Stimulated activated CD4-positive, alpha-beta T cell treated with anti-CD3 and anti-CD28 coated beads, Interleukin-15, amount 100 ng/mL, for 1 hour (primary cell): ENCODE results near the gene EGFL6.

Source experiments
- DNase-seq, 2 donors: peaks; one replicate each; pipeline ENCODE4 v3.0.0-alpha.2; 2020; ENCODE audit warnings: low read depth in 1 of 2, low spot score in 1 of 2

EGFL6 gene, protein sequence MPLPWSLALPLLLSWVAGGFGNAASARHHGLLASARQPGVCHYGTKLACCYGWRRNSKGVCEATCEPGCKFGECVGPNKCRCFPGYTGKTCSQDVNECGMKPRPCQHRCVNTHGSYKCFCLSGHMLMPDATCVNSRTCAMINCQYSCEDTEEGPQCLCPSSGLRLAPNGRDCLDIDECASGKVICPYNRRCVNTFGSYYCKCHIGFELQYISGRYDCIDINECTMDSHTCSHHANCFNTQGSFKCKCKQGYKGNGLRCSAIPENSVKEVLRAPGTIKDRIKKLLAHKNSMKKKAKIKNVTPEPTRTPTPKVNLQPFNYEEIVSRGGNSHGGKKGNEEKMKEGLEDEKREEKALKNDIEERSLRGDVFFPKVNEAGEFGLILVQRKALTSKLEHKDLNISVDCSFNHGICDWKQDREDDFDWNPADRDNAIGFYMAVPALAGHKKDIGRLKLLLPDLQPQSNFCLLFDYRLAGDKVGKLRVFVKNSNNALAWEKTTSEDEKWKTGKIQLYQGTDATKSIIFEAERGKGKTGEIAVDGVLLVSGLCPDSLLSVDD

DNA sequence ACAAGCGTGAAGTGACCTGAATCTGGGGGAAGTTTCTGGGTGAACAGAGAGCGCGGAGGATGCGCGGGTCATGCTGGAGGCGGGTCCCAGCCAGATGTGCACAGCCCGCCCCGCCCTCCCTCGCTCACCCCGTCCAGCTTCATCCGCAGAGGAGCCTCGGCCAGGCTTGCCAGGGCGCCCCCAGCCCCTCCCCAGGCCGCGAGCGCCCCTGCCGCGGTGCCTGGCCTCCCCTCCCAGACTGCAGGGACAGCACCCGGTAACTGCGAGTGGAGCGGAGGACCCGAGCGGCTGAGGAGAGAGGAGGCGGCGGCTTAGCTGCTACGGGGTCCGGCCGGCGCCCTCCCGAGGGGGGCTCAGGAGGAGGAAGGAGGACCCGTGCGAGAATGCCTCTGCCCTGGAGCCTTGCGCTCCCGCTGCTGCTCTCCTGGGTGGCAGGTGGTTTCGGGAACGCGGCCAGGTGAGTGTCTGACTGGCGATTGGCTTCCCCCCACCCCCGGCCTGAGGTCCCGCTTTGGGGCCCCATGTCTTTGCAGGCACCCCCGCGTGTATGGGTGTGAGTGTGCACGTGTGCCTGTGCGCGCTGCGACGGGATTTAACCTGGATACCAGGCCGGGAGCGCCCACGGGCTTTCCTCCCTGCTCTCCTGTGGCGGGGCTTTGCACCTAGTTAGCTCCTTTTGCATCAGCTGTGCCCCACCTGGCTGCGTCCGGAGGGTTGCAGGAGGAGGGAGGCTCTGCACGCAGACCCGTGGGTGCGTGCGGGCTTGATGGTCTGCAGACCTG, at the start of gene EGFL6:
TSS of gene EGFL6 (plus strand) at position 123 of the 782 bp plus-strand sequence. CDS start at position 384, 261 bp downstream.
- DNase-seq, result no peak

DNA sequence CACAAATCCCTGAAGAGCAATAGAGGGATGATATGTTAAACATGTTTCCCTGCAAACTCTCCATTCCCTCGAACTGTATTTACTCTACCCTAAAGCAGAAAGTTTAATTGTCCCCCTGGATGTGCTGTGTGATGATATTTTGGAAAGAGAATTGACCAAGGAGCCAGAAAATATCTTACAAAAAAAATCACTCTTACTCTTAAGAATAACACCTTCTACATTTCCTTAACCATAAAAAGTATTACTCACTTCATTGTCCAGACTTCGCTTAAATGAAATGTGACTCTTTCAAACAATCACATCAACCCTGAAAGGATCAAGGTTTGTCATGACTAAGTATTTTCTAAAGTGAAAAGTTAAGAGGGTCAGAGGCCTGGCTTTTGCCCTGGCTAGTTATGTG, 49.0 kb upstream of the EGFL6 start:
- no peak for DNase-seq

DNA sequence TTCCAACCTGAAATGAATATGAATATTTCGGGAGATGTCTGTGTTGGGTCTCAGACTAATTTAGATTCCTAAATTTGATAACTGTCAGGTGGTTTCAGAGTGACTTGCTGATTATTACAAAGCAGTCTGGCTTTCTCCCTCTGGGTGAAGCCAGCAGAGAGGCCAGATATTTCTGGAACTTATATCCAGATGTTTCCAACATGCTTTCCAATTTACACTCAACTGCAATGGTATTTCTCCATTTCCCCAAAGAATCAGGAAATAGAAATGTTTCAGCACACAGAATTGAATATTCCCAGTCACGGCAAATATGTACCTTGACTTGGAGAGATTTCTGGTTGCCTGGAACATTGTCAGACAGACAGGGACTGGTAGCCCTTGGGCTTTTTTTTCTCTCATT, 48.5 kb upstream of the EGFL6 start:
- DNase-seq, result no peak

DNA sequence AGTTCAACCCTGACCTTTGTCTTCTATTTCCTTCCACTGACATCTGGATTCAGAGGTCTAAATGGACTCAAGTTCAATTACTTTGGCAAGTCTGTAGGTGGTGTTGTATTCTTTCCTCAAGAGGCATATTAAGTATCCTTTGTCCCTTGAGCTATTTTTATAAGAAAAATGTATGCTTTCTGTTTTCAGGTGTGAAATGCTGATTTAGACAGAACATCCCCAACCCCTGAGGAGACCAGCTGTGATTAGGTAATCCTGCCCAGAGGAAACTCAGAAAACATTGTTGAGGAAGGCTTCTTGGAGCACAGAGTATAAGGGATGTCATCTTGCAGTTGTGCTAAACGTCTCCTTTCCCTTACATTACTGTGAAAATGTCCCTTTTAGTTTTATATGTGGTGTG, 46.6 kb upstream of the EGFL6 start:
- DNase-seq, result no peak

DNA sequence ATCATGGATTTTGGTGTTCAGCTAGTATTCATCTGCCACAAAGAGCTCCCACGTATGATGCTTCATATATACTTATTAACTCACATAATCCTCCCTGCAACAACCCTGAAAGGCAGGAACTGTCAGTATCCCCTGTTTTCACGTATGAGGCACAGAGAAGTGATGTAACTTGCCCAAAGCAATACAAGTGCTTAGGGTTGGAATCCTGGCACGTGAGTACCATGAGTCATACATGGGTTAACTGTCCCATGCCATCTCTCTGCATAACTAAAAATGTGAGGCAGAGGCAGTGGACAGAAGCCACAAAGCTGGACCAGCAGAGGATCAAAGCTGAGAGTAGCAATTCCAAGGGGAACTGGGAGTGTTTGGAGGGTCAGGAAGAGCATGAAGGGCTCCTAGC, 35.7 kb upstream of the EGFL6 start:
- DNase-seq, result no peak

DNA sequence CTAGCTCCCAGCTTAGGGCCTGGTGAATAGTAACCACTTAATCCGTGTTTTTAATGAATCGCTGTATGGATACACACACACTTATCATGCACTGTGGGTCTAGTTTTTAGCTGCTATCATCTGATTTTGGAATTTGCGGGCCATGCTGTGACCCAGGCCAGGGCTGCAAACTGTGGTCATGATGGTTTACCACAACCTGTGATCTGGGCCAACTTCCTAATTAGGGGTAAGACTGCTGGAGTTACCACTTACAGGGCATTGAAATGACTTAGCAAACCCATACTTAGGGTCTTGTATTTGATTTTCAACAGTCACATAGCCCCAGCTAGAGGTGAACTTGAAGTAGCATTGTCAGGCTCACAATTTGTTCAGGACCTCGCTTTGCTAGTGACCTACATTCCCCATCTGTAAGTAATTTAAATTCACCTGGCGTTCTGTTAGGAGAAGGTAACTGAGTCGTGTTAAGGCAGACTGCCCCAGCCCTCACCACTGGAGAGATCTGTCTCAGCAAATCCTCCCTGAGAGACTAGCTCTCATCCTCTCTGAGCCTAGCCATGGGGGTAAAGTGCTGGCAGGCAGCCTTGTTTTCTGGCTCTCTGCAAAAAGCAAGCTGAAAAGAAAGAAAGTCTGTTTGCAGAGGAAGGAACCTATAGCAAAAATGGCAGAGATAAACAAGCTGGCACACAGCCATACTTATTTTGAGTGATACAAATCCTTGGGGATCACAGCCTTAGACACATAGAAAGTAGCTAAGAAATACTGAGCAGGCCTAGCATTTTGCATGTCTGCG, 33.8 kb upstream of the EGFL6 start:
- no peak for DNase-seq

DNA sequence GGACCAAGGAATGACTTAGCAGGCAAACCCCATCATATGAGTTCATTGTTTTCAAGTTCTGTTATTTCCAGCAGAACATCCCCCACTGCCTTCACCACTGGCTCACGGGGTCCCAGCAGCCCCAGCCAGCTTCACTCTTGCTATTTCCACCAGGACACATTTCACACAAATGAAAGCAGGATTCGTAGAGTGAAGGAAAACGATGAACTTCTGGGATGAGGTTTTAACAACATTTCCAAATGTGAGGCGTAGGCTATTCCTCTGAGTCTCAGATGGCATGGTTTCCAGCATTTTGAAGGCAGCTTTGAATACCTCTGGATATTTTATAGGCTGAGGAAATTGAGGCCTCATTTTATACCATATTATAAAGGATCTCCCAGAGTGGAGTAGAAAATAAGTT, 32.9 kb upstream of the EGFL6 start:
- DNase-seq, result no peak

DNA sequence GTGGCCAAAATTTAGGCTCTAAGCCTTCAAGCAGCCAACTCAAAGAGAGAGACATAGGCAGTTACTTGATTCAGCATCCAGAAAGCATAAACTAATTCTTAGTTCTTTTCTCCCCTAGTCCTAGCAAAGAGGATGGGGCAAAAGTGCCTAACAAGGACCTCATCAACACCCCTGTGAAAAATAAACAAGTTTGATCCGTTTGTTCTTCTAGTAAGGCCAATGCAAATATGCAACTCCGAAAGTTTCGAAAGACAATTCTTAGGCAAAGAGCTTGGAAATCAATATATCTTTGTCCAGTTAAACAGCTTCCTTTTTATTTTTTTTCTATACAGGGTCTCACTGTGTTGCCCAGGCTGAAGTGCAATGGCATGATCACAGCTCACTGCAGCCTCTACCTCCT, 31.0 kb upstream of the EGFL6 start:
- no peak for DNase-seq

DNA sequence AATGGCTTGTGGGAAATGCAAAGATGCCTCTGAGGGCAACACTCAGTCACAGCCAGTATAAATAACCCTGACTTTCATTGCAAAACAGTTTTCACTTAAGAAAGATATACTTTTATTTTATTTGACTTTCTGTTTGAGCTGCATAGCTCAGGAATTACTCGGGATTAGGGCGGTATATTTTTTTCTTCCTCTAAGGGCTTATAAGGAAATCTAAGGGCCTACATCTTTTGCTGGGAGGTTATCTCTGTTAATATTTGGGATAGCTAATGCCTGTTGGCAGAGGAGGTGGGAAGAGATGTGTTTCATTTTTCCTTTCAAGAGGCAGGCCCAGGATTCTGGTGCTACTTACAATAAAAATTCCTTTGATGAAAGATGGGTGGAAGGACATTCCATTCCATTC, 28.8 kb upstream of the EGFL6 start:
- DNase-seq, result no peak

DNA sequence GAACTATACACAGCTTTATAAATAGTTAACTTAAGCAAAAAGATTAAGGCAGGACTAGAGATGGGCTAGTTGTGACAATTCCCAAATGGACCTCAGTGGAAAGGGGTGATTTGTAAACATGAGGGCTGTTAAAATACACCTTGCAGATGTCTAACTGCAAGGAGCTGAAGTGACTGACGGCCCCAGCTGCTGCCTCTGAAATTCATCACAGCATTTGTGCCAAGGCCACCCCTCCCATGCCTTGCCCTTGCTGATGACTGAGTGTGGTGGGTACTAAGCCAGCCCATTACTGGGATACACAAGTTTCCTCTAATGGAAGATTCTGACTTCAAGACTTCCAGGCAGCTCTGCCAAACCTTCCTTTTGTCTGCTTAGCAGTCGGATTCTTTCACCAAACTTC, 23.7 kb upstream of the EGFL6 start:
- DNase-seq, result no peak

DNA sequence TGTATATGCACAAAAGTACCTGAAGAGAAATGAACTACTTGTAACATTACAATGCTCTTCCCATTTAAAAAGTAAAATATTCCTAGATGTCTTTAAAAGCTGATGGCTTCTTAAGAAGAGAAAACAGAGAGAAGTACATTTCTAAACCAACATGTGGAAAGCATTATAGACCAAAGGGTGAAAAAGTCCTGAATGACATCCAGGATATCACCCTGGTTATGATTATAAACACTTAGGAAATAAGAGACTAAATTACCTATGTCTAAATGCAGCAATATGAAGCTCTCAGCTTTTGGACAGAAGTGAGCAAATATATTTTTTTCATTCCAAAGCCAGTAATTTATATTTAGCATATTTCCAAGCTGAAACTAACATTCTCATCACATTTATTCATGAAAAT, 21.7 kb upstream of the EGFL6 start:
- DNase-seq, result no peak

DNA sequence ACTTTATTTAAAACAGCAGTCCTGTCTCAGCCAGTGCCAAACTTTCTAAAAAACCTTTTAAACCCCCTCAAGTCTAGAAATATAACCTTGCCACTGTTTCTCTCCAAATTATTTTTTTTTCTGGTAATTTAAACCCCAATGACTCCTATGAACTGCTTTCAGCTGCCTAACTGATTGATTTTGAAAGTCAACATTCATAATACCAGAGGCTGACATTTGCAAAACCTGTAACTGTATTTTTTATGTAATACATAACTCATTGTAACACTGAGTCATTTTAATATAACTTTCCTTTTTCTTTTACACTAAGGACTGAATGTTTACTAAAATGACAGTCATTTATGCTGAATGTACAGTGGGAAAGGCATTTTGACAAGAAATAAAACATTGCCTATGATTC, 19.1 kb upstream of the EGFL6 start:
- DNase-seq, result no peak

DNA sequence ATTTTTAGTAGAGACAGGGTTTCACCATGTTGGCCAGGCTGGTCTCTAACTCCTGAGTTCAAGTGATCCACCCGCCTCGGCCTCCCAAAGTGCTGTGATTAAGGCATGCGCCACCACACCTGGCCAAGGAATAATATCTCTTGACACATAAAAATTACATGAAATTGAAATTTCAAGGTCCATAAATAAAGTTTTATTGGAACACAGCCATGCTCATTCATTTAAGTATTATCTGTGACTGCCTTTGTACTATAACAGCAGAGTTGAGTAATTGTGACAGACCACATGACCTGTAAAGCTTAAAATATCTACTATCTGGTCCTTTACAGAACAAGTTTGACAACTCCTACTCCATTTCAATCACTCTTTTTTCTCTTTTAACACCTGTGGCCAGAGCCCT, 17.8 kb upstream of the EGFL6 start:
- no peak for DNase-seq

DNA sequence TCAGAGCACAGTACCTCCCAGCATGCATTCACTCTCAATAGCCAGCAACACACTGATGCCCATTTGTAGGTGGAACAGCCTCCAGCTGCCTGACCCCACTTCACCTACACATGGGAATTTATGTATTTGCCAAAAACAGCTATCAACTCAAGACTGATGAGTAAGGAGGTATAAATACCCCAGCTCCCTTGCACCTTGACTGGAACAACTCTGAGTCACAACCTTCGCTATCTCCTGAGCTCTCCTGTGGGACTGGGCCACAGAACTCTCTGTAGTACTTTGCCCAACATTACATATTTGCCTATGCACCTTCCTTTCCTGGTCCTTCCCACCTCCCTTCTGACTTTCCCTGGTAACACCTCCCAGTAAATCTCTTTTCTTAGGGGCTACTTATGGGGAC, 16.5 kb upstream of the EGFL6 start:
- DNase-seq, result no peak

DNA sequence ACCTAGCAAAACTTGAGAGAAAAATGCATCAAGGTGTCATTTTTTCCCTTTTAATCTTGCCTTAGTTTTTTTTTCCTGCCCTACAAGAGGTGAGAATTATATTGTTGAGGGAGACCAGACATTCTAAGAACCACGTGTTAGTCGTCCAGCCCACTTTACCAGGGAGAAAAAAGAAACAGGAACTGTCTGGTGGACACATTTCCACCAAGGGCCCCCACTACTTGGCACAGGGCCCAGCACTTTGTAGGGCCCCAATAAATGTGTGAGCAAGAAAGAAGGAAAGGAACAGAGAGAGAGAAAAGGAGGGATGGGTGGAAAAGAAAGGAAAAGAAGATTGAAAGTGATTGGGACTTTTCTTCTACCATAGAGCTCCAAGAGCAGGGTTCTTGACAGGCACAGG, 3.9 kb upstream of the EGFL6 start:
- DNase-seq, result no peak

DNA sequence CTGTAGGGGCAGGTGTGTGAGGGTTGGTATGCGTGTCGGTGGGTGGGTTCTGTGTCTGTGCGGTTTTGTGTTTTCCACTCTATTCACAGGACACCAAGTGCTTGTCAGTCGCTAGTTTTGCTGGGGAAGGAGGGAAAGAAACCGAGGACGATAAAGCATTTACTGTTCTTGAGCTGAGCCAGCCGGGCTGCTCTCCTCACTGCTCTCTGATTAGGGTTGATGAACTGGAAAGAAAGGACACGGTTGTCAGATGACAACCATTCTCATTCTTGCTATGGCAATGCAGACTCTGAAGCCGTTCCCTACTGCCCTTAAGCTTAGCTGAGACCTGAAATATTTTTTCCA, 832 bp downstream of the EGFL6 start:
- DNase-seq, result no peak

DNA sequence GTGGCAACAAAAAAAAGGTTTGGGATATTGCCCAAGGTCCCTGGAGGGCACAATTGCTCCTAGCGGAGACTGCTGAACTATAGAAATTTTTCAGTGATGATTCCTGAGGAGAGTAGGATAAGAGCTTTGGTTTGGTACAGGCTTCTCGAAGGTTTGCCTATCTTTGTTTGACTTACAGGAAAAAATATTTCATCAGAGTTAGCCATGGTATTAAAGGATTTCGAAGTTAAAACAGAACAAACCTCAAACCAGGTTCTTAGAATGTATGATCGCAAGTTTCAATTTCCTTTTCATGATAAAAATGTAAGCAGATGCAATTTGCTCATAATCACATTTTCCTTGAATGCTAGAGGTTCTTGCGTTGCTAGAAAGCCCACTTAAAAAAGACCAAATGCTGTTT, 1.7 kb downstream of the EGFL6 start:
- DNase-seq, result no peak

DNA sequence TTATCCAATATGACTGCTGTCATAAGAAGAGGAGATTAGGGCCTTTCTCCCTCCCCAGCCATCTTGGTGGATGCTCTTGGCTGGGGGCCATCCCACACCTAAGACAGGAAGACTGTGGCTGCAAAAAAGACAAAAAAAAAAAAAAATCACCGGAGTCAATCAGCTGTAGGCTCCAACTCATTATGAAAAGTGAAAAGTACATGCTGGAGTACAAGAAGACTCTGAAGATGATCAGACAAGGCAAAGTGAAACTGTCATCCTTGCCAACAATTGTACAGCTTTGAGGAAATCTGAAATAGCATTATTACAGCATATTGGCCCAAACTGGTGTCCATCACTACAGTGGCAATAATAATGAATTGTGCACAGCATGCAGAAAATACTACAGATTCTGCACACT, 5.2 kb downstream of the EGFL6 start:
- DNase-seq, result no peak

DNA sequence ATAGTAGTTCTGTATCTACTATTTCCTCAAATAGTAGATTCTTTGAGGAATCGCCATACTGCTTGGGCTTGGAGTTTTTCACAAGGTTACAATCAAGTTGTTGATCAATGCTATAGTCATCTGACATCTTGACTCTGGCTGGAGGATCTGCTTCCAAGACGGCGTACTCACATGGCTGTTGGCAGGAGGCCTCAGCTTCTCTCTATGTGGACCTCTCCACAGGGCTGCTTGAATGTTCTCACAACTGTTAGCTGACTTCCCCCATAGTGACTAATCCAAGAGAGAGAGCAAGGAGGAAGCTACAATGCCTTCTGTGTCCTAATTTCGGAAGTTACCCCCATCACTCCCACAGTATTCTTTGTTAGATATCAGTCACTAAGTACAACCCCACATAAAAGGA, 10.3 kb downstream of the EGFL6 start:
- DNase-seq, result no peak

DNA sequence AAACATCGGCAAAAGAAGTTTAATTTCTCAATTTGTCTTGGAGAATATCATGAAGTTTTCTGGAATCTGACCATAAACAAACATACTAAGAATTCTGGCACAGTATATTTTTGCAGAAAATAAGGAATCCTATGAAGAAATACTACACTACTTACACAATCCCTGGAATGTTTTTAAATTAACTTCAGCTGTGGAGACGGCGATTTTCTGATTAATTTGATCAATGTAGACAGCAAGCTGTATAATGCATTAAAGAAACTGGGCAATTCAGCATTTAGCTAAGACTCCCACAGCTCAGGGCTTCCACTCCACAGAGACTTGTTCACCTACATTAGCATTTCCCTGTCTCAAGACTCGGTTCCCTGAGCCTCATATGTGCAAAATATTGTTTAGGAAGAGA, 12.2 kb downstream of the EGFL6 start:
- DNase-seq, result no peak

DNA sequence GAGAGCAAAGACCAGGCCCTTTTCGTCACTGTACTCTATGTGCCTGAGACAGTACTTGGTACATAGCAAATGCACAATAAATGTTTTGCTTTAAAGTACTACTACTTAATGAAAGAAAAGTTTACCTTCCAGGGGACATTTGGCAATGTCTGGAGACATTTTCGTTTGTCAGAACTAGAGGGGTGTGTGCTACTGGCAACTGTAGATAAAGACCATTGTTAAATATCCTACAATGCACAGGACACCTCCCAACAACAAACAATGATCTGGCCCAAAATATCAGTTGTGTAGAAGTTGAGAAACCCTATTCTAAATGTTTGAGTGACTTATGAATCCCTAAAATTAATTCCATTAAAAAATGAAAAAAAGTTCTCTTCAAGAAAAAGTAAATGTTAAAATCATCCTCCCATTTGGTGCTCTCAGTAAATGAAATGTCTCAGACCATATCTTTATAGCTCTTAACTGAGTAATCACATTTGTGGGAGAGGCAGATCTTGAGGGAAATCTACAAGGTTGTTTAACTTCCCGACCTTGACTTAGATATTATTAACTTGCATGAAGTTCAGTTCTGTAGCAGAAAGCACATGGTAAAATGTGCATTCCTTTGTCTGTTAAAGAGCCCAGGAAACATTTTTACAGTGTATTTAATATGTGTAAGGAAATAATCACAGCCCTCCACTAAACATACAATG, 18.5 kb downstream of the EGFL6 start:
- no peak for DNase-seq
